Gastrocnemius medialis (tissue), 4 donors: Measurements from ENCODE around the gene KIAA1614. TPM values are rescaled to one million over a fixed set of nuclear protein-coding genes. Genes with fewer than 3 reads are reported as not detected.

ENCODE experiments used
- ATAC-seq, 2 donors: fragments of 150-250 bp; one replicate each; pipeline ENCODE4 v1.9.1; 2016
- DNase-seq, 2 donors: peaks; one replicate each; pipeline ENCODE4 v3.0.0-alpha.2; 2019
- H3K27ac ChIP-seq, 4 donors: fragments of 200-600 bp; sonication (generic); 1 replicate in 1 of 4; 2 replicates in 3 of 4; pipeline ENCODE4 v1.5.1; 2016 to 2018; ENCODE audit warnings: mild to moderate bottlenecking in 2 of 4, moderate library complexity in 1 of 4
- H3K27me3 ChIP-seq, 3 donors: fragments of 200-600 bp; sonication (generic) in 2 of 3; 1 replicate in 1 of 3; 2 replicates in 2 of 3; pipeline versions ENCODE4 v1.5.1 to v1.6.0; 2016 to 2019; ENCODE audit warnings: mild to moderate bottlenecking in 1 of 3, moderate library complexity in 1 of 3
- H3K36me3 ChIP-seq, 2 donors: fragments of 200-600 bp; sonication (generic) in 1 of 2; one replicate each; pipeline ENCODE4 v1.5.1; 2017 to 2018
- H3K4me1 ChIP-seq, 2 donors: fragments of 200-600 bp; sonication (generic) in 1 of 2; one replicate each; pipeline ENCODE4 v1.5.1; 2016 to 2017; ENCODE audit warnings: mild to moderate bottlenecking in 2 of 2
- H3K4me3 ChIP-seq, 4 donors: fragments of 200-600 bp; sonication (generic) in 3 of 4; 1 replicate in 1 of 4; 2 replicates in 3 of 4; pipeline ENCODE4 v1.5.1; 2016 to 2019; ENCODE audit warnings: mild to moderate bottlenecking in 2 of 4
- H3K9me3 ChIP-seq, 3 donors: fragments of 200-600 bp; sonication (generic) in 2 of 3; 1 replicate in 1 of 3; 2 replicates in 2 of 3; pipeline ENCODE4 v1.5.1; 2016 to 2019
- POLR2A ChIP-seq, 2 donors: fragments of 450-650 bp; IDR thresholded peaks; one replicate each; pipeline ENCODE4 v1.6.1; 2017; ENCODE audit warnings: antibody characterized with exemption in 2 of 2, mild to moderate bottlenecking in 2 of 2, moderate library complexity in 2 of 2
- in situ Hi-C, 4 donors: fragments of 200-750 bp; cut with MboI; loops; one replicate each; pipeline versions ENCODE4 v1.15.0 to v1.8.0; 2017; ENCODE audit warnings: low sequenced_read_pairs in 4 of 4
- intact Hi-C: fragments of 100-400 bp; cut with DNase I; formaldehyde crosslinking; loops from one replicate; pipeline ENCODE4 v1.15.1; 2023; ENCODE audit warnings: low total_unique reads
- total RNA-seq, 4 donors: library from RNA; depleted of rRNA; stranded (reverse); fragments of >200 nt; gene quantifications; one replicate each; pipeline versions ENCODE4 v1.1.0 to v1.2.3, GENCODE V29; 2016
- TF ChIP-seq, protein P1 (sequence below), 5 experiments: fragments of 450-650 bp in 3 of 5; fragments of 200-600 bp in 2 of 5; sonication (generic) in 2 of 5; IDR thresholded peaks in 4 of 5; conservative IDR thresholded peaks in 1 of 5; 1 replicate in 4 of 5; 2 replicates in 1 of 5; pipeline ENCODE4 v1.5.1; 2016 to 2019; ENCODE audit warnings: antibody characterized with exemption in 5 of 5, mild to moderate bottlenecking in 3 of 5, moderate library complexity in 3 of 5

Gene KIAA1614
- total RNA-seq, 4 donors from 2014 or later: 0.51 to 3.3 (median 1.3) TPM

DNA sequence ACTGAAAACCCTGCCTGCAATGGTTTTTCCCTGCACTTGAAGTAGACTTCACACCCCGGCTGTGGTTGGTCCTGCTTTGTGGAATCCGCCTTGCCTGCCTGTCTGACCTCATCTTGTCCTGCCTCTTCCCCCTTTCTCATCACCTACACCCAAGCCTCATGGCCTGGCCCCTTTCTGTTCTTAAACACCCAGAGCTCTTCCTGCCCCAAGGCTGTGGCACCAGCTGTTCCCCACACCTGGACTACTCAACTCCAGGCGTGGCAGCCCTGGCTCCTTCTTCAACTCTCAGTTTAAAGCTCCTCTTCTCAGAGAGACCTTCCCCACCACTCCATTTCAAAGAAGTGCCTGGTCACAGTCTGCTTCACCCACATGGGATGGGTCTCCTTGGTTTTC, 27.0 kb downstream of the KIAA1614 start:
- ATAC-seq: no peak
- no peaks in the 10 kb centered on the region for H3K9me3 ChIP-seq
- H3K4me3 ChIP-seq: no peak overlapping the region
- in situ Hi-C loops: no loop called here
- DNase-seq: no peak
- TF ChIP-seq, protein P1, sequence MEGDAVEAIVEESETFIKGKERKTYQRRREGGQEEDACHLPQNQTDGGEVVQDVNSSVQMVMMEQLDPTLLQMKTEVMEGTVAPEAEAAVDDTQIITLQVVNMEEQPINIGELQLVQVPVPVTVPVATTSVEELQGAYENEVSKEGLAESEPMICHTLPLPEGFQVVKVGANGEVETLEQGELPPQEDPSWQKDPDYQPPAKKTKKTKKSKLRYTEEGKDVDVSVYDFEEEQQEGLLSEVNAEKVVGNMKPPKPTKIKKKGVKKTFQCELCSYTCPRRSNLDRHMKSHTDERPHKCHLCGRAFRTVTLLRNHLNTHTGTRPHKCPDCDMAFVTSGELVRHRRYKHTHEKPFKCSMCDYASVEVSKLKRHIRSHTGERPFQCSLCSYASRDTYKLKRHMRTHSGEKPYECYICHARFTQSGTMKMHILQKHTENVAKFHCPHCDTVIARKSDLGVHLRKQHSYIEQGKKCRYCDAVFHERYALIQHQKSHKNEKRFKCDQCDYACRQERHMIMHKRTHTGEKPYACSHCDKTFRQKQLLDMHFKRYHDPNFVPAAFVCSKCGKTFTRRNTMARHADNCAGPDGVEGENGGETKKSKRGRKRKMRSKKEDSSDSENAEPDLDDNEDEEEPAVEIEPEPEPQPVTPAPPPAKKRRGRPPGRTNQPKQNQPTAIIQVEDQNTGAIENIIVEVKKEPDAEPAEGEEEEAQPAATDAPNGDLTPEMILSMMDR (IDR thresholded peaks at IDR 0.05 in 4 of 5, conservative IDR thresholded peaks at IDR 0.05 in 1 of 5): no peak
- TF ChIP-seq POLR2A (IDR thresholded peaks at IDR 0.05): no peak
- H3K27ac ChIP-seq: no peak overlapping the region
- no peaks in the 10 kb centered on the region for H3K27me3 ChIP-seq
- H3K36me3 ChIP-seq: no peaks in the 10 kb centered on the region
- H3K4me1 ChIP-seq: no peaks in the 10 kb centered on the region
- intact Hi-C loops: no loop called here

GRCh38 chr1:180940445-180940844, 27.7 kb downstream of the KIAA1614 start:
- Histone ChIP-seq H3K27me3 (no peaks in the 10 kb centered on the region), H3K9me3 (no peaks in the 10 kb centered on the region), H3K36me3 (no peaks in the 10 kb centered on the region), H3K4me1 (no peaks in the 10 kb centered on the region), H3K4me3 (no peak overlapping the region), H3K27ac (no peak overlapping the region)
- TF ChIP-seq, protein P1 (IDR thresholded peaks at IDR 0.05 in 4 of 5, conservative IDR thresholded peaks at IDR 0.05 in 1 of 5): no peak
- in situ Hi-C loops (no loop called here), intact Hi-C loops (no loop called here)
- ATAC-seq (no peak), DNase-seq (no peak)

- Histone ChIP-seq H3K4me3 (no peak overlapping the region), H3K27ac (no peak overlapping the region), H3K9me3 (no peaks in the 10 kb centered on the region), H3K36me3 (no peaks in the 10 kb centered on the region), H3K4me1 (no peaks in the 10 kb centered on the region), H3K27me3 (no peaks in the 10 kb centered on the region)
- ATAC-seq: no peak
- no peak for DNase-seq
- TF ChIP-seq, protein P1 (IDR thresholded peaks at IDR 0.05 in 4 of 5, conservative IDR thresholded peaks at IDR 0.05 in 1 of 5): no peak
- no peak for TF ChIP-seq POLR2A (IDR thresholded peaks at IDR 0.05)
- intact Hi-C loops: no loop called here
- in situ Hi-C loops: no loop called here
Observed at GRCh38 chr1:180941518-180942275, 29.0 kb downstream of the KIAA1614 start.

- intact Hi-C loops: no loop called here
- in situ Hi-C loops: no loop called here
- DNase-seq: no peak
Observed at GRCh38 chr1:180945151-180945550, 32.5 kb downstream of the KIAA1614 start.

GRCh38 chr1:180945551-180945950, 32.9 kb downstream of the KIAA1614 start:
- DNase-seq: no peak
- H3K36me3 ChIP-seq: no peaks in the 10 kb centered on the region

More at GRCh38 chr1:180945151-180945550, 32.5 kb downstream of the KIAA1614 start:
- TF ChIP-seq POLR2A (IDR thresholded peaks at IDR 0.05): no peak
- Histone ChIP-seq H3K4me3 (no peak overlapping the region), H3K27ac (no peak overlapping the region), H3K27me3 (no peaks in the 10 kb centered on the region), H3K4me1 (no peaks in the 10 kb centered on the region), H3K36me3 (no peaks in the 10 kb centered on the region), H3K9me3 (no peaks in the 10 kb centered on the region)
- no peak for ATAC-seq

More at GRCh38 chr1:180945551-180945950, 32.9 kb downstream of the KIAA1614 start:
- Histone ChIP-seq H3K27me3 (no peaks in the 10 kb centered on the region), H3K9me3 (no peaks in the 10 kb centered on the region), H3K27ac (no peak overlapping the region), H3K4me1 (no peaks in the 10 kb centered on the region), H3K4me3 (no peak overlapping the region)
- in situ Hi-C loops (no loop called here), intact Hi-C loops (no loop called here)
- ATAC-seq: no peak
- no peak for TF ChIP-seq POLR2A (IDR thresholded peaks at IDR 0.05)
- TF ChIP-seq, protein P1 (IDR thresholded peaks at IDR 0.05 in 4 of 5, conservative IDR thresholded peaks at IDR 0.05 in 1 of 5): no peak
